SKM-1 (cell line): ENCODE data around the gene NCK2.
"Not testable (repeated sequence)": the region's sequence is repeated elsewhere in the genome, so short reads cannot be mapped to it uniquely, and the experiment has no call there.

Source experiments
- DNase-seq: peaks from one replicate; lab custom pipeline; 2025; ENCODE audit not compliant: unreplicated experiment; lab: John Stamatoyannopoulos, UW

The NCK2 gene

DNA sequence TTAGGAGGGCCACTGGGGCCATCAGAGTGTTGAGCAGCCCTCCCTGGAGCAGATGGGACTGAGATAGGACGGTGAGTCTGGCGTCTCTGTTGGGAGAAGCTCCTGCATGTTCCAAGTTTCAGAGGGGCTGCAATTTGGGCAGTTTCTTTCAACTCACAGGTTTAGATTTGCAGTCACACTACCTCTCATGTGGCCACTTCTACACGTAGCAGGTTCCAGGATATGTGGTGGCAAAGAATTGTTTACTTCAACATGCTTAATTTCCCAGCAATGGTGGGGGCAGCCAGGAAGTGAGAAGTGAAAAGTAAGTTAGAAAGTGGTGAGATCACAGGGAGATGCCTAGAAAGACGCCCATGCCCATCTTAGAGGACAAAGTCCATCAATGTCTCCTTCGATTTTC, 9.3 kb downstream of the NCK2 start:
- no peak for DNase-seq

DNA sequence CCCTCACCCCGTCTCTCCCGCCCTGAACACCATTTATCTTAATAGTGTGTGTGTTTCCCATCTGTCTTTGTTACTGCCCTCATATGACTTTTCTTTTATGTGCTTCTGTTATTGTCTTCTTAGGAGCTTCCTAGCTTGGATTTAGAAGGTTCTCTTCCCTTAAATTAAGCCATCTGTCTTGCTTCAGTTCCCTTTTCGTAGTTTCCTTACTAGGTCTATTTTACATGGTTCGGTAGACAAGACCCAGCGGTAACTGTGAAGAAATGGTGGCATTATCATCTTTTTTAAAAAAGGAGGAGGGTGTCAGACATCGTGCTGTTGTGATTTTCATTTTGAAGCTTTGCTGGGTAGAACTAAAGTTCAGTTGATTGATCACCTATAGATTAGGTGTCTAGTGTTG, 10.3 kb downstream of the NCK2 start:
- peak; percentile 21 for DNase-seq

DNA sequence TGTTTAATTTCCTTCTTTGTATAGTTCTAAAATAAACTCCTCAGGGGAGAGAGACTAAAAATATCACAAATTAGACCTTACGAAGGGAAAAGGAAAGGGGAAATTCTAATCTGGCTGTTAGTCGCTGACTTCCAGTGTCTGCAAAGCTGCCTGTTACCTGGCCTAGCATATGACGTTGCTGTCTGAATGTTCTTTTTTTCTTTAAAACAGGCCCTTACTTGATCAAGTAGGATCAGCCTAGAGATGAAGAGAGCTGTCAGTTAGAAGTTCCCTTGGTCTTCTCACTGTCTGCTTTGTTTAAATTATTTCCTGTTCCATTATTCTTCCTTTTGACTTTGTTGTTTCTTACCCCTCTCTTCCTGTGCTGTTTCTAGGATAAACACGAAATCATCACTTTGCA, 11.2 kb downstream of the NCK2 start:
- DNase-seq: no peak

DNA sequence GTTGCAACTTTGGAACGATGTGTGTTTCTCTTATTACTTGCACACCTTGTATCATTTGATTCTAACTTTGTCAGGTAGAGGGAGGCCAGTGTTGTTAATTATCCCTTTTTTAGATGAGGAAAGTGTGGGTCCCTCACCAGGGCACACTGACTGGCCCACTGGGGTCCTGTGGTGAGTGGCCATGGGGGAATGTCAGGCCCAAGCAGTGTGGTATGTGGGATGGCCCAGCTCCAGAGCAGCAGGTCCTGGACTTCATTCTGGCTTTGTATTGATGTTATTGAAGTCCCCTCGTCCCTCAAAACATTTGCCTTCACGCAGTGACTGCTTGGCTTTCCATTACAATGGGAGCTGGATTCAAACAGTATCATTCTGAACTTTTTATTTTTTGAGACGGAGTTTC, 11.7 kb downstream of the NCK2 start:
- no peak for DNase-seq

DNA sequence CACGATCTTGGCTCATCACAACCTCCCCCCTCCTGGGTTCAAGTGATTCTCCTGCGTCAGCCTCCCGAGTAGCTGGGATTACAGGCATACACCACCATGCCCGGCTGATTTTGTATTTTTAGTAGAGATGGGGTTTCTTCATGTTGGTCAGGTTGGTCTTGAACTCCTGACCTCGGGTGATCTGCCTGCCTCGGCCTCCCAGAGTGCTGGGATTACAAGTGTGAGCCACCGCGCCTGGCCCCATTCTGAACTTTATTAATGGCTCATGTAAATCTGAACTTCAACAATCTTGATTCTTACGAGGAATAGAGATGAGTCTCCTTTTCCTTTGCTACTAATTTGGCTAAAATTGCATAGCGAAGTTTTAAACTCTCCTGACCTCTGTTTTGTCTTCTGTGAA, 12.2 kb downstream of the NCK2 start:
- not testable (repeated sequence) for DNase-seq

DNA sequence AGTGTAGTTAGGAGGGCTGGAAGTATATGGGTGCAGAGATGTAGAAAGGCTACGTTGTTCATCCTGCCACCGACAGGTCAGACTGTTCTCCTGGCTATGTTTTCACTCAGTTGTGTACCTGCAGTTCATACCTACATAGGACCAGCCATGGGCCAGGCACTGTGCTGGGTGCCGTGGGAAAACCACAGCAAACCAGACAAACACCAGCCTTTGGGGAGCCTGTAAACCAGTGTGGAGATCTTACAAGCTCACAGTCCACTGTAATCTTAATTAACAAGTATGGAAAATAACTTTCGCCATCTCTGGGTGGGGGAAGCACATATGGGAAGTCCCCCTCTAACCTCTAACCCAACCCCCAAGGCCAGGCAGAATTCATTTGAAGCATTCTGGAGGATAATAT, 12.7 kb downstream of the NCK2 start:
- DNase-seq: no peak

DNA sequence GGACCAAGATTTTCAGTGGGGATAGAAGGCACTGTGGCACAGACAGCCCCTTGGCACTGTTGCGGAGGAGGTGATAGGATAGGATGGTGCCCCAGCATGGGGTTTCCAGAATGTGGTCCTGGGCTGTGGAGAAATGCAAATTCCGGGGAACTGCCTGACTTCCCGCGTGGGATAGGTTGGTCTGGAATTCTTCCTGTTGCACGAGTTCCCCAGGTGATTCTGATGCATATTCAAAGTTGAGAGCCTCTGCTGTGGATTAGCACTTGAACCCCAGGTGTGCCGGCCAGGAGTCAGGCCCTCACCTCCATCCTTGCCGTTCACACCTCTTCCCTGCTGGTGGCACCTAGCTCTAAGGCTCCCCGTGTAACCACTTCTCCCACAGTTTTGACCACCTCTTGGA, 15.5 kb downstream of the NCK2 start:
- DNase-seq: no peak

DNA sequence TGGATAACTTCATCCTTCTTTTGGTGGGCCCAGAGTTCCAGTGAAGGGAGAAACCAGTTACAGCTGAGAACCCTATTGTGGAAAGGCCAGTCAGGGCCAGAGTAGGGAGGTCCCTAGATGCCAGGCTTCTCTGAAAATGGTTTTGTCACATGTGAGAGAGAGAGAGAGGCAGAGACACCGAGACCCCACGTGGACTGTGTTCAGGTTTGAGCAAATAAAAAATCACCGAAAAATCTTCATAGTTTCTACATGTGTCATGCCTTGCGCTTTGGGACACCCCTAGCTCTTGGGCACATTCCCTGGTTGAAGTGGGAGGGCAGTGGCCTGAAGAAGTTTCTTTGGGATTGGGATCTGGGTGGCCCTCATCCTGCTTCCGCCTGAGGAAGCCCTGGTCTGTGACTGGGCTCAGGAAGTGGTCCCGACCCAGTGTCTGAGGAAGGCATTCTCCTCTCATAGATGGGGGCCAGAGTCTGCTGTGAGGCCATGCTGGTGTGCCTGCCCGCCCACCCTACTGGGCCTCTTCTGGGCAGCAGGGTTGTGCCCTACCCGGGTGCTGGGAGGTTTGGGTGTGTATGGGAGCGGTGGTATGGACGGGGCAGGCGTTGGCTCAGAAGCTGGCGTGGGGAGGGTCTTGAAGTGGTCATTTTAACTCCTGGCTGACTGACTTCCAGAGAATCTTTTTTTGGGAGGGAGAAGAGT, 16.1 kb downstream of the NCK2 start:
- no peak for DNase-seq

DNA sequence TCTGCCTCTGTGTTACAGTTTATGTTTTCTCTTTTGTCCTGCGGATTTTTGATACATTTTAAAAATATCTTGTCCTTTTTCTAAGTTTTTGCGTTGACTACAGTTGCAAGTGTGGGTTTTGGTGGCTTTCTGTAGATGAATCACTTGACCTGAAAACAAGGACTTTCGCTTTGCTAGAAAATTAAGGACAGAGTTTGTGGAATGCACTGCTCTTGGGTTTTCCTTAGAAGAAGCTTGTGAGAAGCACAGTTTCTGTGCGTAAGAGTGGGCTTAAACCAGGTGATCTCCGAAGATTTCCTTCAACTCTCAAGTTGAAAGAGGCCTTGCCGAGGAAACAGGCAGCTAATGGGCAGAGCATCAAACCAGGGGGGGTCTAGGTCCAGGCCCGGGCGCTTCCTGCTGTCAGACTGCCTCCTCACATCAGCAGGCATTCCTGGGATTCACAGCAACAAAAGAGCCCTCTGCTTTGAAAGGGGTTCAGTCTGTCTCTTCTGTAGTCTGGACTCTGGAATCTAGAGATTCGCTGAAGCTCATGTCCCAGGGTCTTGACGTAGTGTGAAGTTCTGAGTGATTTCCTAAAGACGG, 17.3 kb downstream of the NCK2 start:
- DNase-seq: no peak

DNA sequence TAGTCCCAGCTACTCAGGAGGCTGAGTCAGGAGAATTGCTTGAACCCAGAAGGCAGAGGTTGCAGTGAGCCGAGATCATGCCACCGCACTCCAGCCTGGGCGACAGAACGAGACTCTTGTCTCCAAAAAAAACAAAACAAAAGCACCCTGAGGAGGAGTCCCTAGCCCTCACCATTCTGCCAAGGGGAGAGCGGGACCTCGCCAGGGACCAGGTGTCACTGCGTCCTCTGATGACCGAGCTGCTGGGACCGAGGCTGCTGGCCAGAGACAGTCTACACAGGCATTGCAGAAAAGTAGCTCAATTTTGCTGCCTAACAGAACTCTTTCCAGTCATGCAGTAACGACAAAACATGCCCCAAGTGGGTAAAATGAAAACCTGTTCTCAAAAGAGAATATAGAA, 18.4 kb downstream of the NCK2 start:
- no peak for DNase-seq

DNA sequence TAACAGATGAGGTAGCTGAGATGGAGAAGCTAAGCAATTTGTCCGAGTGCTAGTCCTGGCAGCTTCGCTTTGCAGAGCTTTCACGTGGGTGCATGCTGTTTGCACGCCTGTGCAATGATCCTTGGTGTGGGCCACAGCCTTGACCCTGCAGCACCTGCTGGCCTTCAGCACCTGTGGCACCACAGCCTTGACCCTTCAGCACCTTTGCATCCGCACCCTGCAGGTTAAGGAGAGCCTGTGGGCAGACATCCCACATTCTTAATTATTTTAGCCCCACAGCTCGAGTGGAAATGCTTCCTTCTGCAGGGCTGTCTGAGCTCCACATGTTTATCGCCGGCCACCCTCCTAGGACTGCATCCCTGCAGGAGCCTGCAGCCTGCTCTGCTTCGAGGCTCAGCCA, 19.3 kb downstream of the NCK2 start:
- no peak for DNase-seq

DNA sequence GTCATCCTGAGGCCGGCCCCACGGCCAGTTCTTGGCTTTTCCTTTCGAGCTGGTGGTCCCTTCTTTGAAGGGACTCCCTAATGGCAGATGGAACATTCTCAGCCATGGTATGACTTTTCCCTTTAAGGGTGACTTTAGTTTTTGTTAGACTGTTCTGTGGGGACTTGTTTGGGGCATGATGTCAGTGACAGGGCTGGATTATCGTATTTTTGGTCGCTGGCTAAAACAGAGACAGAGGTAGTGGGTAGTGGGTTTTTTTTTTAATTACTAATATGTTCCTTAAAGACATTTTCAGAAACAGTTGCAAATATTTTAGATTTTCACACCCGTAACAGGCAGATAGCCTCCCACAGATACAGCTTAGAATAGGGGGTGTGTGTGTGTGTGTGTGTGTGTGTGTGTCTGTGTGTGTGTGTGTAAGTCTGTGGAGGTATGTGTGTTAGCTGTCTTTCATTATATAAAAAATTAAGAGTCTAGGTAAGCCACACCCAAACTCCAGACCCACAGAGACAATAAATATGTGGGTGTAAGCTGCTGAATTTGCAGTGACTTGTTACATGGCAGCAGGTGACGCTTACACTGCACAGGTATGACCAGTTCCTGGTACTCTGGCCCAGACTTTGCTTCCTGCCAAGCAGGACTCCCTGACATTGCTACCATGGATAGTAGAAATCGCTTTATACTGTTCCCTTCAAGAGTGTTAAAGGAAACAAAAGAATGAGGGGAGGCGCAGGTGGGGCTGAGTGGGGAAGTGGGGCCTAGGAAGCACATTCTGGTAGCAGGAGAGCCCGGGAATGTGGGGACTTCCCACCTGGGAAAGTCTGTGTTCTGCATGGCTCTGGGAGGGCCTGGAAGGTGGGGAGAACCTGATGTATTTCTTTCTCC, 20.9 kb downstream of the NCK2 start:
- DNase-seq: no peak

DNA sequence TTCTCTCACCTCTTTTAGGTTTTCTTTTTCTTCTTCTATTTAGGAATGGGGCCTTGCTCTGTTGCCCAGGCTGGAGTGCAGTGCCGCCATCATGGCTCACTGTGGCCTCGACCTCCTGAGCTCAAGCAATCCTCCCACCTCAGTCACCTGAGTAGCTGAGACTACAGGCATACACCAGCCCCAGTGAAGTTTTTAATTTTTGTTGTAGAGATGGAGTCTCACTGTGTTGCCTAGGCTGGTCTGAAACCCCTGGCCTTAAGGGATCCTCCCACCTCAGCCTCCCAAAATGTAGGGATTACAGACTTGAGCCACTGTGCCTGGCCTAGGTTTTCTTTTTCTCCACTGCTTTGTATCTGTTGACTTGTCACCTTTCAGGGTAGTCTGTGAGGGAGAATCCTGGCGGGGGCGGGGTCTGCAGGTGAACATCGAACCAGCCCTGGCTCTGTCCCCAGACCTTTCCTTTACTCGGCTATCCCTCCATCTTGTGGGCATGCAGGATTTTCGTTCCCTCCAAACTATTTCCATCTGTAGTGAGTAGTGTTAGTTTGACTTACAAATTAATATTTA, 21.7 kb downstream of the NCK2 start:
- no peak for DNase-seq

DNA sequence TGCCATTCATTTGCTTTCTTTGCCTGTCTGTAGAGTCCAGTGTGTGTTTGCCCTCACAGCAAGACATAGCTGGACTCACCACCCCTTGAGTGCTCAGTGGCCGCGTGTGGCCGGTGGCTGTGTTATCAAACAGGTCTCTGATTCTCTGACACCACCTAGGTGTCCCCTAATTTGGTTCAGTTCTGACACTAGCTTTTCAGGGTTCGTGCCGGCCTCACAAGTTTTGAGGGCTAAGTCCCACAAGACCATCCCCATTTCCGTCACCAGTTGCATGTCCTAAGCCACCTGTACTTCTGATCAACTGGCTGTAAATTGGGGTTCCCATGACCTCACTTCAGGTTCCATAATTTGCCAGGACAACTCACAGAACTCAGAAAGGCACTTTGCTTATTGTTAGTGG, 23.5 kb downstream of the NCK2 start:
- DNase-seq: no peak

DNA sequence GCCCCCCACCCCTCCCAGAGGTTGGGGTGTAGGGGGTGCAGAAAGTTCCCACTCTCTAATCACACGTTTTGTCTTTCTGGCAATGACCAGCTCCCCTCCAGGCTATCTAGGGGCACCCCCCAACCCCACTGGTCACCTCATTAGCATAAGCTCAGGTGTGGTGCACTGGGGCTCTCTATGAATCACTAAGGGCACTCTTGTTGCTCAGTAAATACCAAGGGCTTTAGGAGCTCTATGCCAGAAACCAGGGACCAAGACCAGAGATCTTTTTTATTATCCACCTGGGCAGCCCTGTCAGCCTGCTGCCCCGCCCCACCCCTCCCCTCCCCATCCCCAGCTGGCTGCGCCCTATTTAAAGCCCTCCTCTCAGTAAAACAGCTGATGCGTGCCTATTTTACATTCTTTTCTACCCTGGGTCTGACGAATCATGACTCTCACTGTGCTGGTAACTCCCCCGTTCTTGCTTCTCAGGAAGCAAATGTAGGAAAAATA, 24.3 kb downstream of the NCK2 start:
- no peak for DNase-seq

DNA sequence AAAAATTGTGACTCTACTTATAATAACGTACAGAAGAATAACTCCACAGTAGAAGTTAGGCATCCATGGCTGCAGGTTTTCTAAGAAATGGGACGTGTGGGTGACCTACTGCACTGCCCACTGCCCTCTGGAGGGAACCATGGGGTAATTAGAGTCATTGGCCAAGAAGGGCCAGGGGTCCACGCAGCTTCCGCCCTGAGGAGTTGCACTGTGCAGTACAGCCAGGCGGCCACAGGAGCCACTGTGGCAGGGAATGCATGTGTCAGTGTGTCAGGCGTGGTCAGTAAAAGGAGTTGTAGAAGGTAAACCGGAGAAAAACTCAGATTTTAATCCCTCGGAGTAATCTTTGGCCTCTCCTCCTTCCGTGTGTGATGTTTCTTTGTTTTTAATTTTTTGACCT, 24.8 kb downstream of the NCK2 start:
- no peak for DNase-seq

DNA sequence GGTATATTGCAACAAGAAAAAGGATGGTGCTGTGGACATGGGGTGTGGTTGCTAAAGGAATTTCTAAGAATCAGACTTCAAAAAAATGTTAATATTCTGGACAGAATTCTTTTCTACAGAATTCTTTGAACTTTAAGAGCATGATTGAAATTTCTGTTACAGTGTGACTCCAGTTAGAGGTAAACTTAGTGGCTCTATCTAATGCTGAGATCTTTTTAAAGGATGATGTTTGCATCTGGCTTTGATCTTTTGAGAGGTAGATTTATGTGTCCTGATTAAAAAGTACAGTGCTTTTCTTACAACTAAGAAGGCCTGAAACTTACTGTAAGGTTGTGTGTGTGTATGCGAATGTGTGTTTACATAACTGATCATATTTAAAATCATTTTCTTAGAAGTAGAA, 25.4 kb downstream of the NCK2 start:
- DNase-seq: no peak

DNA sequence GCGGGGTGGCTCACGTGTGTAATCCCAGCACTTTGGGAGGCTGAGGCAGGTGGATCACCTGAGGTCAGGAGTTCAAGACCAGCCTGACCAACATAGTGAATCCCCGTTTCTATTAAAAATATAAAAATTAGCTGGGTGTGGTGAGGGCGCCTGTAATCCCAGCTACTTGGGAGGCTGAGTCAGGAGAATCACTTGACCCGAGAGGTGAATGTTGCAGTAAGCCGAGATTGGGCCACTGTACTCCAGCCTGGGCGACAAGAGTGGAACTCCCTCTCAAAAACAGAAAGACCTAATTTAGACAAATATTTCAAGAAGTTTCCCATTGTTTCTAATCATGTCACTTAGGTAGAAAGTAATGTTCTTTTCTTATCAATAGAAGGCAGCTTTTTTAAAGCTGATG, 26.6 kb downstream of the NCK2 start:
- not testable (repeated sequence) for DNase-seq

DNA sequence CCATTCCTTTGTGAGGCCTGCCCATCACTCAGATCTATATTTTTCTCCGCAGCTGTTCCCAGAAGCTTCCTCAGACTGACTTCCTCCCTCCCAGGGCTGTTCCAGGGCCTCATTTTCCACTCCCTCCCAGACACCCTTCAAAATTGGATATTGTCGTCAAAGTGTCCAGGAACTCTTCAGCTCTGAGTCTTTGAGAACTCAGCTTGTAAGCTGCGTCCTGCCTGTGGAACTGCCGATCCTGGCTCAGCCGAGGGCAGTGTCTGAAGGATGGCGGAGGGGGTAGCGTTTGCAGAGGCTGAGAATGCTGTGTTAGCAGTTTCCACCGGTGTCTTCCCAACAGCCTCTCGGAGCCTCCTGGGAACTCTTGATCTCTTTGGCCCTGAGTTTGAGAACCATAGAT, 27.1 kb downstream of the NCK2 start:
- DNase-seq: no peak

DNA sequence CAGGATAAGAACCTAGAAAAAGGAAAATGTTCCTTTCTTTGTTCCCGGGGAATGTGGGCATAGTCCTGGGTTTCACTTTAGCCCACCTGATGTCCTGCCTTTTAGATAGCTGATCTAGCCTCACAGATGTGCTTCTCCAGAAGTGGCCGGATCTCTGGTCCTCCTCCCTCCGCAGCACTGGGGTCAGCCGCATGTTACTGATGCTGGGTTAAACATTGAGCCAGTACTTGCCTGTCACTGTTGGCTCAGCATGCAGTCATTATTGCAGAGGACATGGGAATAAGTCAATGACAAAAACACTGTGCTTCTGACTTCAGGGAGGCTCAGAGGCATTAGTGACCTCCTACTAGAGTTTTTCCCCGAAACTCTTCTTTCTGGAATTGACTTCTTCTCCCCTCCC, 27.6 kb downstream of the NCK2 start:
- DNase-seq: no peak

DNA sequence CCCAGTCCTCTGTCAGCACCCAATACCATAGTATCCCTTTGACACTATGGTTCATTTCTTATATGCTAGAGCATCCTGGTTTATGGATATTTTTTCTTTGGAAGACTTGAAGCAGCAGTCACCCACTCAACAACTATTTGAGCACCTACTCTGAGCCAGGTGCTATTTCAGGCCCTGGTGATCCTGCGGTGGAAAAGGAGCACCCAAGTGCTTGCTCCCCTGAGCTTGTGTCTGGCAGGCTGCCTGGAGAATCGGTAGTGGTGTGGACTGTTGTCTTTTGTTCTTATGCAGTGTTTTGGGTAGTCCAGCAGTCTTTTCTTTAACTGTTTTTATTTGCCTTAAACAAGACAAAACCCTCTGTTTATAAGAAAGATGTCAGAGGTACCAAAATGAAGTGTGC, 28.9 kb downstream of the NCK2 start:
- DNase-seq: no peak
